ENCODE measurements around the gene NTM. TPM values are rescaled to one million over a fixed set of nuclear protein-coding genes. Genes with fewer than 3 reads are reported as not detected.

The NTM gene
- total and polyA plus RNA-seq, 2 donors (not counting 1 experiment from before 2014, with no cell fraction given) = 12.3 to 28.6 TPM

GRCh38 chr11:131966667-131967066 lies 596.3 kb downstream of the NTM start:
- Histone ChIP-seq H3K27me3 (ENCODE audit: control insufficient read depth, insufficient read depth, low read length) (no peaks in the 10 kb centered on the region), H3K36me3 (ENCODE audit: control insufficient read depth, insufficient read depth, low read length) (no peaks in the 10 kb centered on the region), H3K27ac (ENCODE audit: insufficient read depth, low read length) (no peak overlapping the region), H3K9ac (ENCODE audit: insufficient read depth, low read length) (no peak overlapping the region), H3K4me2 (ENCODE audit: extremely low read depth, insufficient read depth, low read length) (no peak overlapping the region), H4K20me1 (ENCODE audit: control insufficient read depth, extremely low read depth, insufficient read depth, low read length) (no peaks in the 10 kb centered on the region), H2AFZ (ENCODE audit: low read length) (no peak overlapping the region), H3K4me1 (ENCODE audit: control insufficient read depth, extremely low read depth, insufficient read depth, low read length) (no peaks in the 10 kb centered on the region), H3K4me3 (replicated peaks in 1 of 4; ENCODE audit: control extremely low read depth in 1 of 4, insufficient read depth in 1 of 4, low read depth in 3 of 4, low read length in 4 of 4) (no peak overlapping the region), H3K79me2 (ENCODE audit: control insufficient read depth, insufficient read depth, low read length) (no peaks in the 10 kb centered on the region), H3K9me3 (ENCODE audit: control insufficient read depth, insufficient read depth, low read depth, low read length) (no peaks in the 10 kb centered on the region)
- TF ChIP-seq EZH2 (IDR thresholded peaks at IDR 0.05; ENCODE audit: low read length, missing control alignments) (no peak), CTCF (conservative IDR thresholded peaks at IDR 0.05 in 1 of 2, IDR thresholded peaks at IDR 0.05 in 1 of 2; ENCODE audit: low read depth in 1 of 2, low read length in 2 of 2) (no peak)
- DNase-seq (ENCODE audit: low read depth in 2 of 2) = no peak

GRCh38 chr11:131969261-131969660 lies 598.8 kb downstream of the NTM start:
- no peaks in the 10 kb centered on the region for H3K27me3 ChIP-seq (ENCODE audit: control insufficient read depth, insufficient read depth, low read length)
- no peak for DNase-seq (ENCODE audit: low read depth in 2 of 2)
- no peak overlapping the region for H3K4me2 ChIP-seq (ENCODE audit: extremely low read depth, insufficient read depth, low read length)
- no peaks in the 10 kb centered on the region for H4K20me1 ChIP-seq (ENCODE audit: control insufficient read depth, extremely low read depth, insufficient read depth, low read length)
- TF ChIP-seq CTCF (conservative IDR thresholded peaks at IDR 0.05 in 1 of 2, IDR thresholded peaks at IDR 0.05 in 1 of 2; ENCODE audit: low read depth in 1 of 2, low read length in 2 of 2) (no peak), EZH2 (IDR thresholded peaks at IDR 0.05; ENCODE audit: low read length, missing control alignments) (no peak)
- H3K36me3 ChIP-seq (ENCODE audit: control insufficient read depth, insufficient read depth, low read length) = no peaks in the 10 kb centered on the region
- H3K27ac ChIP-seq (ENCODE audit: insufficient read depth, low read length) = no peak overlapping the region
- no peaks in the 10 kb centered on the region for H3K9me3 ChIP-seq (ENCODE audit: control insufficient read depth, insufficient read depth, low read depth, low read length)
- H3K79me2 ChIP-seq (ENCODE audit: control insufficient read depth, insufficient read depth, low read length) = no peaks in the 10 kb centered on the region
- no peak overlapping the region for H2AFZ ChIP-seq (ENCODE audit: low read length)
- no peak overlapping the region for H3K9ac ChIP-seq (ENCODE audit: insufficient read depth, low read length)
- H3K4me1 ChIP-seq (ENCODE audit: control insufficient read depth, extremely low read depth, insufficient read depth, low read length) = no peaks in the 10 kb centered on the region
- H3K4me3 ChIP-seq (replicated peaks in 1 of 4; ENCODE audit: control extremely low read depth in 1 of 4, insufficient read depth in 1 of 4, low read depth in 3 of 4, low read length in 4 of 4) = no peak overlapping the region

GRCh38 chr11:131973061-131973460 lies 602.6 kb downstream of the NTM start:
- Histone ChIP-seq H3K4me2 (ENCODE audit: extremely low read depth, insufficient read depth, low read length) (no peak overlapping the region), H4K20me1 (ENCODE audit: control insufficient read depth, extremely low read depth, insufficient read depth, low read length) (no peaks in the 10 kb centered on the region), H3K4me1 (ENCODE audit: control insufficient read depth, extremely low read depth, insufficient read depth, low read length) (no peaks in the 10 kb centered on the region), H3K9ac (ENCODE audit: insufficient read depth, low read length) (no peak overlapping the region), H3K27me3 (ENCODE audit: control insufficient read depth, insufficient read depth, low read length) (no peaks in the 10 kb centered on the region), H3K9me3 (ENCODE audit: control insufficient read depth, insufficient read depth, low read depth, low read length) (no peaks in the 10 kb centered on the region), H2AFZ (ENCODE audit: low read length) (no peak overlapping the region), H3K36me3 (ENCODE audit: control insufficient read depth, insufficient read depth, low read length) (no peaks in the 10 kb centered on the region), H3K79me2 (ENCODE audit: control insufficient read depth, insufficient read depth, low read length) (no peaks in the 10 kb centered on the region), H3K4me3 (replicated peaks in 1 of 4; ENCODE audit: control extremely low read depth in 1 of 4, insufficient read depth in 1 of 4, low read depth in 3 of 4, low read length in 4 of 4) (no peak overlapping the region), H3K27ac (ENCODE audit: insufficient read depth, low read length) (no peak overlapping the region)
- no peak for TF ChIP-seq EZH2 (IDR thresholded peaks at IDR 0.05; ENCODE audit: low read length, missing control alignments)
- TF ChIP-seq CTCF (conservative IDR thresholded peaks at IDR 0.05 in 1 of 2, IDR thresholded peaks at IDR 0.05 in 1 of 2; ENCODE audit: low read depth in 1 of 2, low read length in 2 of 2) = no peak
- no peak for DNase-seq (ENCODE audit: low read depth in 2 of 2)
